ENCODE results near the gene SND1.

GRCh38 chr7:127897704-127898454 is 245.9 kb downstream of the SND1 start:
- TF ChIP-seq POLR2A (IDR thresholded peaks at IDR 0.05): no peak
- TF ChIP-seq CTCF (IDR thresholded peaks at IDR 0.05): no peak
- no peak for TF ChIP-seq POLR2AphosphoS5 (IDR thresholded peaks at IDR 0.05; ENCODE audit: insufficient read depth in 1 of 2, low read depth in 1 of 2)

Measured in vagina (tissue), 2 donors.